Activated T-cell treated with anti-CD3 and anti-CD28 coated beads for 48 hours (primary cell): ENCODE measurements around the gene F12.
"Not testable (repeated sequence)": the region's sequence is repeated elsewhere in the genome, so short reads cannot be mapped to it uniquely, and the experiment has no call there.

Experiments used
- DNase-seq: peaks from one replicate; pipeline ENCODE4 v3.0.0-alpha.2; 2020; ENCODE audit warnings: low read depth

Gene F12

DNA sequence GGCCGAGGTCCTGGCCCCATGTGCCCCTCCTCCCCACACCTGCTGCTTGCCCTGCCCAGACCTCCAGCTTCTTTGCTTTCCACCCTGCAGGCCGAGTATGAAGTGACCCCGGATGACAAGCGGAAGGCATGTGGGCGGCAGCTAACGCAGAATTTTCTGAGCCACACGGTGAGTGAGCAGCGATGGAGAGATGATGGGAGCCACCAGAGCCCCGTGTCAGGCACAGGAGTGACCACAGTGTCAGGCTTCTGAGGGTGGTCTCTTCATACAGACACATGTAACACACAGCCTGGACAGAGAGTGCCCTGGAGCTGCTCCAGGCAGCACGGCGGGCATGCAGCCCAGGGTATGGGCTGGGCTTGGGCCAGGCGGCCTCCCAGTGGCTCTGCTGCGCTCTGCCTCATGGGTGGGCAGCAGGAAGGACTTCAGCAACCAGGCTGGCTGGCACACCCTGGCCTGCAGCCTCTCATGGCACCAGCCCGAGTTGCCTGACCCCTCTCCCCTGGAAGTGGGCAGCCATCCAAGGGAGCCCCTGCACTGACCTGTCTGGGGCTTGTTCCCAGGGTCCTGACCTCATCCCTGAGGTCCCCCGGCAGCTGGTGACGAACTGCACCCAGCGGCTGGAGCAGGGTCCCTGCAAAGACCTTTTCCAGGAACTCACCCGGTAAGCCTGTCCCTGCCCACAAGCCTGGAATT, 22.9 kb upstream of the F12 start:
- DNase-seq: peak; percentile 62

DNA sequence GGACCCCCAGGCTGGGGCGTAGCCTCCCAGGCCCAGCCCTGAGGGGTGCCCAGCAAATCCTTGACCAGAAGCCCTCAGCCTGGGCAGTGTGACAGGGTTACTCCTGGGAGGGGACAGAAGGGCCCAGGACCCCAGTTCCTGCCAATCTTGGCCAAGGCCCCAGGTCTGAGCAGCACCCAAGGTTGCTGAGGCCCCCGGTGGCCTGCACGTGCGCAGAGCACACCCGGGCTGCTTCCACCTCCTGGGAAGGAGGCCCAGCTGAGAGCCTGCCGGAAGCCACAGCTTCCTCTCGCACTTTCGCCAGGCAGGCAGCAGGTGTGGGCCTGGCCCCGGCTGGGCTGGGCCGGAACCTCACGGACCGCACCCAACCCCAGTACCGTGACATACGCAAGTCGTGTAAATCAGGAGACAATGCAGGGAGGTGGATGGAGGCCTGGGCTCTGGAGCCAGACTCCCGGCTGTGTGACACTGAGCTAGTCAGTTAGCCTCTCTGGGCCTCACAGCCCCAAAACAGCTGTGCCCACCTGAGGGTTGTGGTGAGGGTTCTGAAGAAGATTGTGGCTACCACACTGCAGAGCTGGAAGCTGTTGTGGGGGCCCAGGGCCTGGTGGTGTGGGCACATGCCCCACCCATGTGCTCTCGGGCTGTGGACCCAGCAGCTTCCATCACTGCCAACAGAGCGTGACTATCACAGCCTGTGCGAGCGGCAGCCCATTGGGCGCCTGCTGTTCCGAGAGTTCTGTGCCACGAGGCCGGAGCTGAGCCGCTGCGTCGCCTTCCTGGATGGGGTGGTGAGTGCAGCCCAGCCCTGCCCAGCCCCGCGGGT, 22.2 kb upstream of the F12 start:
- DNase-seq: peak; percentile 79

DNA sequence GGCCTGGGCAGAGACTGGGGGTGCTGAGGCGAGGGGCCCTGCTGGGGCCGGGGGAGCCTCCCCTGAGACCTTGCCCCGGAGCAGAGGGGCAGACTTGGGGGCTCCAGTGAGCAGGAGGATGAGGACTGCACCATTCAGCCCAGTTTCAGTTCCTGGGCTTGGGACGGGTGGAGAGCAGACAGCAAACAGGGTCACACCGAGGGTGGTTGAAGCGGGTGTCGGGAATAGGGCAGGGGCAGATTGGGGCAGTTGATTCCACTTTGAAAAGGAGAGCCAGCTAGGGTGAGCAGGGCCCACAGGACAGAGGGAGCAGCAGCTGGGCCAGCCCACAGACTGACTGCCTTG, 21.6 kb upstream of the F12 start:
- no peak for DNase-seq

DNA sequence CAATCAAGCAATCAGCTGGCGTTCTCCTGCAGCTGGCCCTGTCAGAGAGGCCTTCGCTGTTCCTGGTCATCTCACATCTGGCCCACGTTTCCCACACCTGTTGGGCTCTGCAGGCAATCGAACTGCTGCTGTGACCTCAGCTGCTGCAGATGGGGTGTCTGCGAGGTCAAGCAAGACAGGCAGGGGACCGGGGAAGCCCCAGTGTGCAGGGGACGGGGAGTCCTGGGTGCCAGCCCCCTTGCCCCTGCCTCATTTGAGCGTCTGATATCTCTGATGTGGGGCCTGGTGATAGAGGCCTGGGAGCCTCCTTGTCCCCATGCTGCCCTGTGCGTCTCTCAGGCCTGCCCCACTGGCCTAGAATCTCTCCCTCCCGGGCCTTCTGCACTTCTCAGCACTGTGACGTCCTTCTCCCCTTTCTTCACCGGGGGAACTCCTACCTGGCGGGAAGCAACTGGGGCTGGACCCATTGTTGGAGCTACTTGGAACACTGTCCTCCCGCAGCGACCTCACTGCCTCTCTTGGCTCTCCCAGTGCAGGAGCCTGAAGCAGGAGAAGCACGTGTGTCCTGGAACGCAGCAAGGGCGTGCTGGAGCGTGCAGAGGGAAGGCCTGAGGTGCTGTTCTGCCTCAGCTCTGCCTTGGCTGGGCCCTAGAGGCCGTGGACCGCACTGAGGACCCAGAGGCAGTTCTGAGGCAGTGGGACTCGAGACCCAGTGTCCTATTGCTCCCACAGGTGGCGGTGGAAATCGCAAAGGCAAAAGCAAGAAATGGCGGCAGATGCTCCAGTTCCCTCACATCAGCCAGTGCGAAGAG, 21.0 kb upstream of the F12 start:
- DNase-seq: no peak

DNA sequence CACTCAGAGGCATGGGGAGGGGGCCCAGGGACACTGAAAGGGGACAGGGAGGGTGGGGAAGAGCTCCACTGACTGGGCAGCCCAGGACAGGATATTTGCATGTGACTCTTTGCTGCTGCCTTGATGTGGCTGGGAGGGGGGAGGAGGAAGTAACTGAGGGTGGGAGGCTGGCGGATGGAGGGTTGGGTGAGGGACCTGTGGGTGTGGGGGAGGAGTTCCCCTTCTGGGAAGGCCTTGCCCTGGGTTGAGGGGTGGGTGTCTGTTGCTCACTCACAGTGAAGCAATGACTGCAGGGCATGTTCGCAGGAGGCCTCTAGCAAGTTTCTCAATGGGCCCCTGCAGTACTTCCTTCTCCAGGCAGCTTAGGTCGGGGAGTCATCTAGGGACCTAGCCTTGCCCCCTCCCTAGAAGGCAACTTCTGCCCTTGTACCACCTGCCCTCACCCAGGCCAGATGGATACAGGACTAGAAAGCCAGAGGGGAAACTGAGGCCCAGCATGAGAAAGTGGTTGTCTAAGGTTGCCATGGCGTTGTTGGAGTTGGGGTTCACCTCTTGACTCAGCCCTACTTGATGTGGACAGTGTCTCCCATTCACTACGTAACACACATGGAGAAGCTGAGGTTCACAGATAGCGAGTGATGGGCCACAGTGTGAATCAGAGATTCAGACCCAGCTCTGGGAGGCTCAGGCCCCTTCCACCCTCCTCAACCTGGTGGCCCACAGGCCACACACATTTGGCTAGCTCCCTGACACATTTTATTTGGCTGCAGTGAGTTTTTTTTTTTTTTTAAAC, 20.1 kb upstream of the F12 start:
- DNase-seq: peak; percentile 83

DNA sequence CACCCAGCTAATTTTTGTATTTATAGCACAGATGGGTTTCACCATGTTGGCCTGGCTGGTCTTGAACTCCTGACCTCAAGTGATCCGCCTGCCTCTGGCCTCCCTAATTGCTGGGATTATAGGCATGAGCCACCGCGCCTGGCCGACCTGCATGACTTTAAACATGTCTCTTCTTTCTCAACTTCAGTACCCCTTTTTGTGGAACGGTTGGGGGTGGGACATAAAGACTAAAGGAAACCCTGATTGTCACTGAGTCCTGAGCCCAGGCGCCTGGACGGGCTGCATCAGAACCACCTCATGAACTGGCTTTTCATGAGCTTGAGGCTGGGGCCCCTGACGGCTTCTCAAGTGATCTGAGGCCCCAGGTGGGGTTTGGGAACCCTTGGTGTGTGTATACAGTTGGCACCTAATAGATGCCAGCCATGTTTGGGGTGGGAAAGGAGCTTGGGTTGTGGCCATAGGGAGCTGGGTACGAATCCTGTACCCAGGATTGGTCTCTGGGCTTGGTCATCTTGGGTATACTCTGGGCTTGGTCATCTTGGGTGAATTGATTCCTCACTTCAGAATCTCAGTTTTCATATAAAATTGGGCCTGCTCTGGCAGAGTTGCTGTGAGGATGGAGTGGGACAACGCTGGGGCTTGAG, 19.3 kb upstream of the F12 start:
- no peak for DNase-seq

DNA sequence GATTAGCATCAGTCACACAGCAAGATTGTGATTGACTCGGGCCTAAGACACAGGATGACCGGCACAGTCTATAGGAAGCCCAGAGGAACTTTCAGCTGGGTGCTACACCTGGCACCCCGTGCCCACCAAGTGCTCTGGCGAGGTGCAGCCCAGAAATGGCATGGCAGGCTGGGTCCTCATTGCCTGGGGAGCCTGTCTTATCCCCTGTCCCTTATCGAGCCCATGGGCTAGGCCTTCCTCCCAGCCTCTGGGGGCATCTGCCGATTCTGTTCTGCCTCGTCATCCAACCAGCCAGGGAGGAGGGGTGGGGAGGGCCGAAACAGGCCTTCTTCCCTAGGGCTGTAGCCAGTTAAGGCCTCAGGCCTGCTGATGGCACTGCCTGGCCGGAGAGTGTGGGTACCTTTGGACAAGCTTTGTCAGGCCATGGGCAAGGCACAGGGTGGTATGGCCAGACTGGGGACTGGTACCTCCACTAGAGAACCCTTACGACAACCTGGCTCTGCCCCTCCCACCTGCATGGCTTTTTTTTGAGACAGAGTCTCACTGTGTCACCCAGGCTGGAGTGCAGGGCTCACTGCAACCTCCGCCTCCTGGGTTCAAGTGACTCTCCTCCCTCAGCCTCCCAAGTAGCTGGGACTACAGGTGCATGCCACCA, 18.7 kb upstream of the F12 start:
- no peak for DNase-seq

DNA sequence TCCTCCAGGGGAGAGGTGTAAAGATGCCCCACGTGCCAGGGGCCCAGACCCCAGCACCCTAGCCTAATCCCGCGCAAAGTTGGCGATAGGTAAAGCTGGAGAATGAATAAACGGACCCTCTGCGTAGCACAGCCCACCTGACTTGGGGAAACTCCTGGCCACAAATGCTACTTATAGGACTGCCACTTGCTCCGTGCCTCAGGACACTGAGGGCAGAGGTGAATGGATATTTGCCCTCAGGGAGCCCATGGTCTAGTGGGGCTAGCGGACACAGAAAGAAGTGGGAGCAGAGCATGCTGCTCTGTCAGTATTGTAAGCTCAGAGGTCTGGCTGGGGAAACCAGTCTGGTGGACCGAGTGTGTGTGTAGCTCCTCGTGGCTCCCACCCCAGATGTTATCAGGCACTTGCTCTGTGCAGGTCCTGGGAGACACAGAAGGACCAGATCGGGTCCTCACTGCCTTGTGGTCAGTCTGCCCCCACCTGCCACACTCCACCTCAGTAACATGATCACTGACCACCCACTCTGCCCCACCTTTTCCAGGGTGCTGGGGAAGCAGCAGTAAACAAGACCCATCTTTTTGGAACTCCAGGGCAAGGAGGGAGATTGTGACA, 18.0 kb upstream of the F12 start:
- no peak for DNase-seq

DNA sequence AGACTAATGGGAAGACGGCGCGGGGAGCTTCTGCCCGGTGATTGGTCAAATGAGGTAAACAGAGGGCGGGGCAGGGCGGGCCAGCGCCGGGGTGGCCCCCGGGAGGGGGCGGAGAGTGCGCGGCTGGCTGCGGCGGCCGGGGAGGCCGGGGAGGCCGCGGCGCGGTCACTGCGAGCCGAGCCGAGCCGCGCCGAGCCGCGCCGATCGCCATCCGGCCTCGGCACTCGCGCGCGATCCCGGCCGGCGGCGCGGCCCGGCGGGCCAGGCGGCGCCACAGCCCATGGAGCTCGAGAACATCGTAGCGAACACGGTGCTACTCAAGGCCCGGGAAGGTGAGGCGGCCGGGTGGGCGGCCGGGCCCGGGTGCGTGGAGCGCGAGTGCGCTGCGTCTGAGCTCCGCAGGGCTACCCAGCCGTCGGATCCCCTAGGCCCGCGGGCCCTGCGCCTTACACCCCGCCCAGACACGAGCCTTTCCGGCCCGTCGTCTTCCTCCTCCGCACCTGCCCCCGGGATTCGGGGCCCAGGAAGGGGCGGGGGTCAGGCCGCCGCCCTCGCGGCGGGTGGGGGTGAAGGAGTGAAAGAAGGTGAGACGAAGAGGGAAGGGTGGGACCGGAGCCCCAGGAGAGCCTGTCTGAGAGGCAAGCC, 17.3 kb upstream of the F12 start, which contains the start of gene GRK6:
TSS of gene GRK6 (plus strand) at position 111 of the 645 bp plus-strand sequence. CDS start at position 281, 170 bp downstream.
- peak; percentile 62 for DNase-seq

DNA sequence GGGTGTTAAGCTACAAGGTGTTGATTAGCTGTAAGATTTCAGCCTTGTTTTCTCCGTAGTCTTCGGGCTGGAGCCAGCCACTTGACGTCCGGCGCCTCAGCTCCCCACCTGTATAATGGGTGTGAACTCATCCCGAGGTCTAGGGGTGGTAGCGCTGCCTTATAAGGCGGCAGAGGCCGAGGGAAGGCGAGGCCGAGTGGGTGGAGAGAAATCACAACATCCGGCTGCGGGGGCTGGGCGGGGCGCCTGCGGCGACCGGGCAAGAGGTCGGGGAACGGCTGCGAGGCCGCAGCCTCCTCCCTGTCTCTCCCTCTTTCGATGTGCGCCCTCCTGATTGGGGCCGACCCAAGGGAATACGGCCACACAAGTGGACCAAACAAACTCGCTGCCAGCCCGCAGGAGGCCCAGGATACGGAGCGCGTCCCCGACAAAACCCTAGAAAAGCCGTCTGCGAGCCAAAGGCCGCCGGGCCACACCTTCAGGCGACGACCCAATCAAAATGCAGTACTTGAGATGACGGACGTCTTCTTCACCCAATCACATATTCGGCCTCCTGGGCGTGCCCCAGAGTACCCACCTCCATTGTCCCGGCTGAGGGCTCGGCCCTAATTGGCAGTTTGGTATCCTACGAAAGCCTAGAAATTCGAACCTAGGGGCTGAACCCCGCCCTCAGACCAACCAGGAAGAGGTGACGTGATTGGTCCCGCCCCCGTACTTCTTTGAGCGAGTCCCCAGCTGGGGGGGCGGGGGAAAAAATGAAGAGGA, 16.6 kb upstream of the F12 start:
- DNase-seq: peak; percentile 98

DNA sequence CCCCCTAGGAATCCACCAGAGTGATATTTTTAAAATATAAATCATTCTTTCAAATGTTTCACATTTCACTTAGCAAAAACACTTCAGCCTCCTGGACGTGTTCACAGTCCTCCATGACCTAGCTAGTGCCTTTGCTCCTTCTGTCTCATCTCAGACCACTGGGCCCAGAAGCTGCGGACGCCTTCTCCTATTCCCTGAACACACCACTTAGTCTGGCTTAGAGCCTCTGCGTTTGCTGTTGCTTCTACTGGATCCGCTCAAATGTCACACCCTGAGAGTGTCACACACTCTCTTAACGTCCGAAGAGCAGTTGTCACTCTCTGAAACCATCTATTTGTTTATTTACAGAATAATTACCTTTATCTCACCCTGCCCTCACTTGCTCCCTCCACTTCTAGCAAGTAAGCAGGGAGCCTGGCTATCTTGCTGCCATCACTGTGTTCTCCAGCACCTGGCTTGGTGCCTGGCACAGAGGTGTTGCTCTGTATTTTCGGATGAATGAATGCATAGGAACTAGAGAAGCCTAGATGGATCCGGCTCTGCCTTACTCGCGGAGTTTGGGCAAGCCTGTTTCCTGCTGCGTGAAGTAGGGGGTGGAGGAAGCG, 15.9 kb upstream of the F12 start:
- no peak for DNase-seq

DNA sequence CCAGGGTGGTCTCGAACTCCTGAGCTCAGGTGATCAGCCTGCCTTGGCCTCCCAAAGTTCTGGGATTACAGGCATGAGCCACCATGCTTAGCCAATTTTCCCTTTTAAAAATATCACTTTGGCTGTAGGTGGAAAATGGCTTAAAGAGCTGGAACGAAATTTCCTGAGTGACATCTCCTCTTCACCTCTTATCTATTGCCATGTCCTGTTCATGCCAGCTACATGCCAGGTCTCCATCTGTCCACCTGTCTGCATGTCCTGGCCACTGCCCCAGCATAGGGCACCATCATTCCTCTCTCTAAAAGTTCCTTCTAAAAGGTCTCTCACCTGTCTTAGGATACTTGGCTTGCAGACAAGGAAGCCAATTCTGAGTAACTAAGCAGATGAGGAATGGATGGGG, 14.3 kb upstream of the F12 start:
- DNase-seq: no peak

DNA sequence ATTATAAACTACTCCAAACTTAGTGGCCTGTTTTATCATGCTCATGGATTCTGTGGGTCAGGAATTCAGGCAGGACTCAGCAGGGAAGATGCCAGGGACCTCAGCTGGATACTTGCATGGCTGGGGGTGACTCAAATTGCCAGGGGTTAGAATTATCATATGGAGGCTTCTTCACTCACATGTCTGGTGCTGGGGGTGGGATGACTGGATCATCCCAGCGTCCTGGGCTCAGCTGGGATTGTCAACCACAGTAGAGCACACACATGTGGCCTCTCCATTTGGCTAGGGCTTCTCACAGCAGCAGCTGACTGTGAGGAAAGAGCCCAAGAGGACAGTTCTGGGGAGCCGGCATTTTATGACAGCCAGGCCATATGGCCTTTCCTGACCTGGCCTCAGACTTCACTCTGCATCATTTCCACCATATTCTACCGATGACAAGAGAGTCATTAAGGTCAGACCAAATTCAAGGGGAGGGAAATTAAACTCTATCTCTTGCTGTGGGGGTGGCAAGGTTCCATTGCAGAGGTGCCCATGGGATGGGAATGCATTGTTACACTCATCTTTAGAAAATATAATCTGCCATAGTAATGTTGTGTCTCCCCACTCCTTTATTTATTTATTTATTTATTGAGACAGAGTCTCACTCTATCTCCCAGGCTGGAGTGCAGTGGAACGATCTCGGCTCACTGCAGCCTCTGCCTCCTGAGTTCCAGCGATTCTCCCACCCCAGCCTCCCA, 11.9 kb upstream of the F12 start:
- no peak for DNase-seq

DNA sequence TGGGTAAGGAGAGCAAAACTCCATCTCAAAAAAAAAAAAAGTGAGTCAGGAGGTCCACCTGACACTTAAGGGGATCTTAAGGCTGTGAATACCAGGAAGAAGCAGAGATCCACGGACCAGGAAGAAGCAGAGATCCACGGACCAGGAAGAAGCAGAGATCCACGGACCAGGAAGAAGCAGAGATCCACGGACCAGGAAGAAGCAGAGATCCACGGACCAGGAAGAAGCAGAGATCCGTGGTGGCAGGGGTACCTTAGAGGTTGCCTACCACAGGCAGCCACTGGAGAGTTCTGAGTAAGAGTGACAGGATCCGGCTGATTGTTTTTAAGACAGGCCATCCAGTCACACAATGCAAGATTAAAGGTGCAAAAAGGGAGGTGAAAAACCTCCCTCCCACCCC, 11.1 kb upstream of the F12 start:
- DNase-seq: not testable (repeated sequence)

DNA sequence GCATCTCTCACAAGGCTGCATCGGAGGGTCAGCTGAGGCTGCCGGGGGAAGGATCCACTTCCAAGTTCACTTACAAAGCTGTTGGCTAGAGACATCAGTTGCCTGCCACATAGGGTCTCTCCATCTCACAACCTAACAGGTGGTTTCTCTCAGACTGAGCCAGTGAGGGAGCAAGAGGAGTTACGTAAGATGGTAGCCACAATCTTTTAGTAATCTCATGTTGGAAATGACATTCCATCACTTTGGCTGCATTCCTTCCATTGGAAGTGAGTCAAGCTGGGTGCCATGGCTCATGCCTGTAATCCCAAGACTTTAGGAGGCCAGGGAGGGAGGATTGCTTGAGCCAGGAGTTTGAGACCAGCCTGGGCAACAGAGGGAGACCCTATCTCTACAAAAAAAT, 9.7 kb upstream of the F12 start:
- no peak for DNase-seq

DNA sequence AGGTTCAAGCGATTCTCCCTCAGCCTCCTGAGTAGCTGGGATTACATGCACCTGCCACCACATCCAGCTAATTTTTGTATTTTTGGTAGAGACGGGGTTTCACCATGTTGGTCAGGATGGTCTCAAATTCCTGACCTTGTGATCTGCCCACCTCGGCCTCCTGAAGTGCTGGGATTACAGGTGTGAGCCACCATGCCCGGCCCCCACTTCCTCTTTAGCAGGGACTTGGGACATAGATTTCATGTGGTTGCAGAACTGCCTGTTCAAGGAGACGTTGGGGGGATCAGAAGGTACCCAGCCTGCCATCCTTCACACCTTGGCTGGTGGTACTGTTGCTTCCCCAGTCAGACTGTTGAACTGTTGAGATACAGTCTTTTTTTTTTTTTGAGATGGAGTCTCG, 7.7 kb upstream of the F12 start:
- not testable (repeated sequence) for DNase-seq

DNA sequence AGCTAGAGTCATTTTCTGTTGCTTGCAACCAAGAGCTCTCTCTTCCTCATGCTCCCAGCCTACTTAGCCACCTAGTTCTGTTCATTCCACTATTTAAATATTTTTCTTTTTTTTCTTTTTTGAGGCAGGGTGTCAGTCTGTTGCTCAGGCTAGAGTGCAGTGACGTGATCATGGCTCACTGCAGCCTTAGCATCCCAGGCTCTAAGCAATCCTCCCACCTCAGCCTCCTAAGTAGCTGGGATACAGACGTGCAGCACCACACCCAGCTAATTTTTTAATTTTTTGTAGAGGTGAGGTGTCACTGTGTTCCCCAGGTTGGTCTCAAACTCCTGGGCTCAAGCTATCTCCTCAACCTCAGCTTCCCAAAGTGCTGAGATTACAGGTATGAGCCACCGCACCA, 5.1 kb upstream of the F12 start:
- DNase-seq: no peak

DNA sequence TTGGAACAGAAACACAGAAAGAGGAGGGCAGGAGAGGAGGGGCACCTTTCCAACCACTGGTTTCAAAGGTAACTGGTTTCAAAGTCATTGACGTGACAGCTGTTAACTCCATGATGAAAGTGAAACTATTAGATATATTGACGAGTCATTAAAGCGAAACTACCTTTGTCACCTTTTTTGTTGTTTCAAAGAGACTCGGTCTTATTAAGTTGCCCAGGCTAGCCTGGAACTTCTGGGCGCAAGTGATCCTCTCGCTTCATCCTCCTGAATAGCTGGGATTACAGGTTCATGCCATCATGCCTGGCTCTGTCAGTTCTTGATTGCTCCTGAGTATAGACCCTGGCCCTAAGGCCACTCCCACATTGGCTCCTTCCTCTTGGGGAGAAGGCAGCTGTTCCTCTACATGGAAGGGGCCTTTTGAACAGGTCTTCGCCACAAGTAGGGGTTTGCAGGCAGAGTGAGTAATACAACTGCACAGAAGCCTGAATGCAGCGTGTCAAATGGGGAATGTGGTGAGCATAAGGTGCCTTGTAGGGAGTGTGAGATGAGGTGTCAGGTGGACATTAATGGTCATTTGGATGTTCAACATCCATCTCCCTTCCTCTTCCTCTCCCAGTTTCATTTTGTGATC, 3.4 kb upstream of the F12 start:
- DNase-seq: no peak
